MM.1S (cell line): Measurements from ENCODE around the gene NT5DC2.
A peak's percentile ranks its signal among the peaks of the same experiment; 100 is the strongest.

Experiments used
- DNase-seq: peaks from one replicate; pipeline ENCODE4 v3.0.0-alpha.2; 2015
- H2AFZ ChIP-seq: fragments of 300-600 bp; sonication (generic); 2 replicates; pipeline ENCODE4 v1.6.0; 2016; ENCODE audit warnings: antibody characterized with exemption, low read length
- H3F3A ChIP-seq: fragments of 300-600 bp; sonication (generic); 2 replicates; pipeline ENCODE4 v1.6.1; 2016; ENCODE audit warnings: mild to moderate bottlenecking, antibody characterized with exemption, low read length, moderate library complexity, mixed read lengths; ENCODE audit not compliant: insufficient read depth
- H3K27ac ChIP-seq: fragments of 300-600 bp; sonication (generic); 2 replicates; pipeline ENCODE4 v1.5.1; 2016; ENCODE audit warnings: mild to moderate bottlenecking, low read length
- H3K27me3 ChIP-seq: fragments of 300-600 bp; sonication (generic); replicated peaks from 2 replicates; pipeline ENCODE4 v1.6.0; 2016; ENCODE audit warnings: low read length; ENCODE audit not compliant: insufficient read depth
- H3K36me3 ChIP-seq: fragments of 300-600 bp; sonication (generic); replicated peaks from 2 replicates; pipeline ENCODE4 v1.6.1; 2016; ENCODE audit warnings: mild to moderate bottlenecking, low read length, mixed read lengths; ENCODE audit not compliant: insufficient read depth
- H3K4me1 ChIP-seq: fragments of 300-600 bp; sonication (generic); 2 replicates; pipeline ENCODE4 v1.6.1; 2016; ENCODE audit warnings: low read length, mixed read lengths
- H3K4me2 ChIP-seq: fragments of 300-600 bp; sonication (generic); 2 replicates; pipeline ENCODE4 v1.6.0; 2016; ENCODE audit warnings: low read depth, low read length
- H3K4me3 ChIP-seq: fragments of 300-600 bp; sonication (generic); 2 replicates; pipeline ENCODE4 v1.5.1; 2016; ENCODE audit warnings: low read length, mixed read lengths
- H3K79me2 ChIP-seq: fragments of 300-600 bp; sonication (generic); 2 replicates; pipeline ENCODE4 v1.6.1; 2016; ENCODE audit warnings: mixed run types, low read length, mixed read lengths
- H3K9ac ChIP-seq: fragments of 300-600 bp; sonication (generic); 2 replicates; pipeline ENCODE4 v1.6.1; 2016; ENCODE audit warnings: low read length, mixed read lengths
- H3K9me2 ChIP-seq: fragments of 300-600 bp; sonication (generic); replicated peaks from 2 replicates; pipeline ENCODE4 v1.6.1; 2016; ENCODE audit warnings: mild to moderate bottlenecking, low read length, mixed read lengths; ENCODE audit not compliant: insufficient read depth
- H3K9me3 ChIP-seq: fragments of 300-600 bp; sonication (generic); replicated peaks from 2 replicates; pipeline ENCODE4 v1.6.1; 2016; ENCODE audit warnings: mild to moderate bottlenecking, low read length, mixed read lengths; ENCODE audit not compliant: insufficient read depth
- H4K20me1 ChIP-seq: fragments of 300-600 bp; sonication (generic); 2 replicates; pipeline ENCODE4 v1.6.1; 2016; ENCODE audit warnings: mild to moderate bottlenecking, low read length, moderate library complexity, mixed read lengths; ENCODE audit not compliant: insufficient read depth
- EZH2 ChIP-seq: fragments of 300-600 bp; sonication (generic); optimal IDR thresholded peaks from 2 replicates; pipeline ENCODE3; 2017; ENCODE audit warnings: low read depth, mild to moderate bottlenecking, antibody characterized with exemption, low read length, mixed read lengths
- EZH2phosphoT487 ChIP-seq: fragments of 300-600 bp; sonication (generic); IDR thresholded peaks from 2 replicates; pipeline ENCODE4 v1.6.1; 2018; ENCODE audit warnings: antibody characterized with exemption, low read length
- TF ChIP-seq, protein P1 (sequence below): fragments of 300-600 bp; sonication (generic); IDR thresholded peaks from 2 replicates; pipeline ENCODE4 v1.5.1; 2016; ENCODE audit warnings: antibody characterized with exemption, low read length, mixed read lengths

Gene NT5DC2

DNA sequence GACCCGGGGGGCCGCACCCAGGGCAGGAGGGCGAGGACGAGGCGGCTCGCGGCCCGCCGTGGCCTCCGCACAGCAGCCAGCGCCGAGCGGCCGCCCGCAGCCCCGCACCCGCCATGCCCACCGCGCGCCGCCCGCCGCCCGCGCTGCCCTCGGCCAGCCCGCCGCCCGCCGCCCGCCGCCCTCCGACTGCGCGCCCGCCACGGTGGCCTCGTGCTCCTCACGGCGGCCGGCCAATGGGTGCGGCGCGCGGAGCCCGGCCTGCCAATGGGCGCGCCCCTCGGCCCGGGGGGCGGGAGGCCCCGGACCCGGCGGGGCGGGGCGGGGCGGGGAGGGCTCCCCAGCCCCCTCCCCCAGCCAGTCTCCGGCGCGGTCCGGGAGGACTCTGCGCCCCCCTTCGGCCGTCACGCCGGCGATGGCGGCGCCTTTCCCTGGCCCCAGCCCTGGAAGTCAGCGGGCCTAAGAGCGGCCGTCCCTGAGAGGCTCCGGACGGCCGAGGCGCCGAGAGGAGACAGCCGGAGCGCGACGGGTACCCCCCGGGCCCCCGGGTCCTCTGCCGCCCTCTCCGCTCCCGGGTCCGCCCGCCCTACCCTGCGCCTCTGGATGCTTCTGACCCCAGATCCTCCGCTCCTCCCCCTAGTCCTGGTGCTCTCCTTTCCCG is at the start of gene NT5DC2:
TSS of gene NT5DC2 (minus strand) at position 235 of the 658 bp plus-strand sequence. CDS start at position 115, 120 bp downstream.
- Histone ChIP-seq H2AFZ (peak within 1 kb of the TSS; percentile 77), H3K79me2 (peaks cover 23% of the 10 kb centered on the region), H3K4me1 (peaks cover 14% of the 10 kb centered on the region), H3K9ac (peak within 1 kb of the TSS; percentile 66), H3K27me3 (no peaks in the 10 kb centered on the region), H3K9me3 (no peaks in the 10 kb centered on the region), H4K20me1 (no peaks in the 10 kb centered on the region), H3K4me2 (peak within 1 kb of the TSS; percentile 72), H3K4me3 (peak within 1 kb of the TSS; percentile 73), H3F3A (peaks cover 18% of the 10 kb centered on the region), H3K27ac (no peak within 1 kb of the TSS), H3K36me3 (no peaks in the 10 kb centered on the region), H3K9me2 (no peaks in the 10 kb centered on the region)
- no peak for TF ChIP-seq EZH2
- TF ChIP-seq, protein P1, sequence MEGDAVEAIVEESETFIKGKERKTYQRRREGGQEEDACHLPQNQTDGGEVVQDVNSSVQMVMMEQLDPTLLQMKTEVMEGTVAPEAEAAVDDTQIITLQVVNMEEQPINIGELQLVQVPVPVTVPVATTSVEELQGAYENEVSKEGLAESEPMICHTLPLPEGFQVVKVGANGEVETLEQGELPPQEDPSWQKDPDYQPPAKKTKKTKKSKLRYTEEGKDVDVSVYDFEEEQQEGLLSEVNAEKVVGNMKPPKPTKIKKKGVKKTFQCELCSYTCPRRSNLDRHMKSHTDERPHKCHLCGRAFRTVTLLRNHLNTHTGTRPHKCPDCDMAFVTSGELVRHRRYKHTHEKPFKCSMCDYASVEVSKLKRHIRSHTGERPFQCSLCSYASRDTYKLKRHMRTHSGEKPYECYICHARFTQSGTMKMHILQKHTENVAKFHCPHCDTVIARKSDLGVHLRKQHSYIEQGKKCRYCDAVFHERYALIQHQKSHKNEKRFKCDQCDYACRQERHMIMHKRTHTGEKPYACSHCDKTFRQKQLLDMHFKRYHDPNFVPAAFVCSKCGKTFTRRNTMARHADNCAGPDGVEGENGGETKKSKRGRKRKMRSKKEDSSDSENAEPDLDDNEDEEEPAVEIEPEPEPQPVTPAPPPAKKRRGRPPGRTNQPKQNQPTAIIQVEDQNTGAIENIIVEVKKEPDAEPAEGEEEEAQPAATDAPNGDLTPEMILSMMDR, result no peak
- TF ChIP-seq EZH2phosphoT487, result no peak
- DNase-seq, result peak; percentile 72

DNA sequence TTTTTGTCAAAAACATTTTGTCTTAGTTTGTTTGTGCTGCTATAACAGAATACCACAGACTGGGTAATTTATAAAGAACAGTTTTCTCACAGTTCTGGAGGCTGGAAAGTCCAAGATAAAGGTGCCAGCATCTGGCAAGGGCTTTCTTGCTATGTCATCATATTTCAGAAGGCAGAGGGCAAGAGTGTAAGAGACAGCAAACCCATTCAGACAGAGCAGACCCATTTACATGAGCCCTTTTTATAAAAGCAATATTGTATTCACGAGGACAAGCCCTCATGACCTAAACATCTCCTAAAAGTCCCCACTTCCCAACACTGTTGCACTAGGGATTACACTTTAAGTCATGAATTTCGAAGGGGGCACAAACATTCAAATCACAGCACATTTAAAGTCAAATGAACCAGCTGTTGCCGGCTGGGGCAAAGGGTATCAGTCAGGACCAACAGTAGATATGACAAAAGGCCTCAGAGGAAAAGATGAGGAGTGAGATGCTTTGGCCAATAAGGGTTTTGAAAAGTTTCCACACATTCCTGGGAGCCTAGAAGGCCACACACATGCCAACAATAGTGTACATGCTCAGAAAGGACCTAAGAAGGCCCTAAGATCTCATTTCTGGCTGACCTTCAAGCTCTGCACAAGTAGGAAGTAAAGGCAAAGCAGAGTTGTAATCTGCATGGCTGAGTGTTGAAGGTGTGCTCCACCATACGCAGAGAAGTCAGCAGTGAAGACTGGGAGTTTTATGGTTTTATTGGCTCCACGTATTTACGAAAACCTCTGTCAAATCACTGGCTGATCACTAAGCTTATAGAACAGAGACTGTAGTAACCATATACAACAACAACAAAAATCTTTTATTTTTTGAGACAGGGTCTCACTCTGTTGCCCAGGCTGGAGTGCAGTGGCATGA is 40.7 kb upstream of the NT5DC2 start:
- Histone ChIP-seq H3K4me3 (no peak overlapping the region), H3K4me1 (no peaks in the 10 kb centered on the region), H3K4me2 (no peak overlapping the region), H4K20me1 (no peaks in the 10 kb centered on the region), H3K36me3 (no peaks in the 10 kb centered on the region; the same call in 1 of the 2 replicates), H3K9me3 (no peaks in the 10 kb centered on the region), H3F3A (no peaks in the 10 kb centered on the region), H3K27ac (no peak overlapping the region), H3K27me3 (no peaks in the 10 kb centered on the region), H3K9me2 (no peaks in the 10 kb centered on the region), H2AFZ (no peak overlapping the region), H3K9ac (no peak overlapping the region), H3K79me2 (no peaks in the 10 kb centered on the region)
- no peak for DNase-seq
- TF ChIP-seq, protein P1, result no peak
- TF ChIP-seq EZH2phosphoT487, result no peak
- no peak for TF ChIP-seq EZH2

DNA sequence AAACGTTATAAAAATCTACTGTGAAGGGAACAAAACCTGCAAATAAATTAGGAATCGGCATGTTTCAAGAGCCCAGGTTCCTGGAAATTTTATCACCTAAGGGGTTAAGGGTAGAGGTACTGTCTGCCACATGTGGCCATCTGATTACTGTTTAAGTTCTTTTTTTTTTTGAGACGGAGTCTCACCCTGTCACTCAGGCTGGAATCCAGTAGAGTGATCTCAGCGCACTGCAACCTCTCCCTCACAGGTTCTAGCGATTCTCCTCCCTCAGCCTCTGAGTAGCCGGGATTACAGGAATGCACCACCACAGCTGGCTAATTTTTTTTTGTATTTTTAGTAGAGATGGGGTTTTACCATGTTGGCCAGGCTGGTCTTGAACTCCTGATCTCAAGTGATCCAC is 38.6 kb upstream of the NT5DC2 start:
- H3K36me3 ChIP-seq, result no peaks in the 10 kb centered on the region; the same call in 1 of the 2 replicates
- no peaks in the 10 kb centered on the region for H3K9me3 ChIP-seq
- H3K9me2 ChIP-seq, result no peaks in the 10 kb centered on the region
- no peak overlapping the region for H3K4me3 ChIP-seq
- H2AFZ ChIP-seq, result no peak overlapping the region
- no peaks in the 10 kb centered on the region for H3K4me1 ChIP-seq
- no peak for TF ChIP-seq EZH2phosphoT487
- TF ChIP-seq EZH2, result no peak
- TF ChIP-seq, protein P1, result no peak
- no peak overlapping the region for H3K27ac ChIP-seq
- no peak for DNase-seq
- H3K9ac ChIP-seq, result no peak overlapping the region
- H3F3A ChIP-seq, result no peaks in the 10 kb centered on the region
- no peaks in the 10 kb centered on the region for H3K79me2 ChIP-seq
- H3K27me3 ChIP-seq, result no peaks in the 10 kb centered on the region
- no peaks in the 10 kb centered on the region for H4K20me1 ChIP-seq
- no peak overlapping the region for H3K4me2 ChIP-seq
